ENCODE results near the gene TARS3.

GRCh38 chr15:101611580-101612299 lies 112.5 kb downstream of the TARS3 start:
- TF ChIP-seq CTCF (IDR thresholded peaks at IDR 0.05) = no peak
- no peak for TF ChIP-seq POLR2A (IDR thresholded peaks at IDR 0.05)
- no peak for TF ChIP-seq POLR2AphosphoS5 (IDR thresholded peaks at IDR 0.05)
